HL-60 (cell line): ENCODE data around the gene CPO.

Experiments
- DNase-seq, 2 experiments: peaks; one replicate each; pipeline ENCODE4 v3.0.0-alpha.2; 2010 to 2020; ENCODE audit warnings: low read depth in 1 of 2, low spot score in 1 of 2
- H3K27ac ChIP-seq: fragments of 250-450 bp; sonication (Bioruptor Pico); replicated peaks from 2 replicates; pipeline ENCODE4 v1.5.1; 2020; ENCODE audit warnings: mild to moderate bottlenecking, moderate library complexity
- H3K27me3 ChIP-seq: fragments of 250-450 bp; sonication (Bioruptor Pico); 2 replicates; pipeline ENCODE4 v1.5.1; 2021; ENCODE audit warnings: mild to moderate bottlenecking, moderate library complexity; ENCODE audit not compliant: insufficient read depth, poor library complexity, severe bottlenecking
- H3K4me3 ChIP-seq: replicated peaks from 2 replicates; pipeline ENCODE4 v1.5.1; 2011; ENCODE audit warnings: mild to moderate bottlenecking, control low read depth, low read length; ENCODE audit not compliant: insufficient read depth
- CTCF ChIP-seq: IDR thresholded peaks from one replicate; pipeline ENCODE4 v1.5.1; 2011; ENCODE audit warnings: low read length, control low read depth, inconsistent platforms; ENCODE audit not compliant: insufficient read depth
- GABPA ChIP-seq: IDR thresholded peaks from 2 replicates; pipeline ENCODE4 v1.6.1; 2012; ENCODE audit warnings: low read depth
- POLR2AphosphoS5 ChIP-seq: IDR thresholded peaks from 2 replicates; pipeline ENCODE4 v1.6.1; 2012; ENCODE audit warnings: low read depth
- SPI1 ChIP-seq: IDR thresholded peaks from 2 replicates; pipeline ENCODE4 v1.6.1; 2012; ENCODE audit warnings: low read depth, mild to moderate bottlenecking, borderline replicate concordance
- TF ChIP-seq, protein P1 (sequence below): IDR thresholded peaks from 2 replicates; pipeline ENCODE4 v1.6.1; 2012; ENCODE audit warnings: low read depth; ENCODE audit not compliant: insufficient replicate concordance

The CPO gene

DNA sequence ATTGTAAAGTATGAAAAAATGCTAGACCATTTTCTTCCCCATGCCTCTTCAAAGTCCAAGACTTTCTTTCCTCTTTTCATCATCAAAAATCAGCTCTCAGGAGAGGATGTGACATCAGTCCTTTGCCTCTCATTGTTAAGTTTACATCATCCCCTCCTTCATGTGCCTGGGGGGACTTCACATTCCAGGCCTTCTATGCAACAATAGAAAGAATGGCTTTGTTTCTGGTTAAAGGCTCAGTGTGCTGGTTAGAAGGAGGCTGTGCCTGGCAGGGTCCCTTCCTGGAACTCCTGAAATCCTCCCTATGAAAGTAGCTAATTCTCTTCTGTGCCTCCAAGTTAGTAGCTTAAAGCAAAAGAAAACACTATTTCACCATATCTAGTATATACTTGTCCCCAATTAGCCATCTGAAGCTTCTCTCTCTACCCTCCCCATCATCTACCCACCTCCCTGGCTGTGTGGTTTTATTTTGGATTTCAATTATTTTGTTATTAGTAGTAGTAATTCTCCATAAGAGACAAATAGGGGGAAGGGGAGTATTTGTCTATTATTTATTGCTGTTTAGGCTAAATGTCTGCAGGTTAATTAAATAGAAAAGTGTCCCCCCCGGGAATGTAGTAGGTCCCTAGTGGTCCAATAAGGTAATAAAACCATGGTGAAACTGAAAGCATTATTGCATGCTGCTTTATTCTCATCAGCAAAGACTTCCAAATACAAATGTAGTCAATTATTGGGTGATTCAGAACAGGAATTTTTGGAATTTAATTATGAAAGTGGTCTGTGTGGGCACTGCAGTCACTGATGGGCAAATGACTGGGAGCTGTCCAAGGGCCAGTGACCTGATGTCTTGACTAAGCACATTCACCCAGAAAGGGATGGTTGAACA is 69.0 kb downstream of the CPO start:
- DNase-seq: no peak
- H3K27ac ChIP-seq: no peak overlapping the region
- no peak overlapping the region for H3K4me3 ChIP-seq
- no peaks in the 10 kb centered on the region for H3K27me3 ChIP-seq
- TF ChIP-seq GABPA: no peak

- no peak for TF ChIP-seq CTCF
- no peak for TF ChIP-seq GABPA
- TF ChIP-seq SPI1: no peak
- no peak for TF ChIP-seq POLR2AphosphoS5
- Histone ChIP-seq H3K27me3 (no peaks in the 10 kb centered on the region), H3K4me3 (no peak overlapping the region), H3K27ac (no peak overlapping the region)
- DNase-seq: no peak
Observed at GRCh38 chr2:207012461-207012860, 73.1 kb downstream of the CPO start.

DNA sequence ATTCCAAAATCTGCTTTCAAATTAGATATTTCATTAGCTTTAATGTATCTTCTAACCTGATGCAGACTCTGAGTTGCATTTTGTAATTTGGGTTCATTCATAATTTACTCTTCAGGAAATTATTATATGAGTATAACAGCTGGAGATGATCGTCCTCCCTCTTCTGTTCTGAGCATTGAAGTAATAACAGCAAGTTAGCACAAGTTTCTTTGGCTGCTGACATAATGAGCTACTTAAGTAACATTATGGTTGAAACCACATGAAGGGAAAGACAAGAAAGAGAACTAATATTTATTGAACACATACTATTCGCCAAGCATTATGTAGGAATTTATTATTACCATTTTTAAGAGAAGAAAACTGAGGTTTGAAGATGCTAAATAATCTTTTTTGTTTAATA is 75.1 kb downstream of the CPO start:
- no peaks in the 10 kb centered on the region for H3K27me3 ChIP-seq
- DNase-seq: no peak
- no peak overlapping the region for H3K27ac ChIP-seq
- no peak for TF ChIP-seq GABPA
- TF ChIP-seq CTCF: no peak
- no peak for TF ChIP-seq POLR2AphosphoS5
- no peak for TF ChIP-seq SPI1
- TF ChIP-seq, protein P1, sequence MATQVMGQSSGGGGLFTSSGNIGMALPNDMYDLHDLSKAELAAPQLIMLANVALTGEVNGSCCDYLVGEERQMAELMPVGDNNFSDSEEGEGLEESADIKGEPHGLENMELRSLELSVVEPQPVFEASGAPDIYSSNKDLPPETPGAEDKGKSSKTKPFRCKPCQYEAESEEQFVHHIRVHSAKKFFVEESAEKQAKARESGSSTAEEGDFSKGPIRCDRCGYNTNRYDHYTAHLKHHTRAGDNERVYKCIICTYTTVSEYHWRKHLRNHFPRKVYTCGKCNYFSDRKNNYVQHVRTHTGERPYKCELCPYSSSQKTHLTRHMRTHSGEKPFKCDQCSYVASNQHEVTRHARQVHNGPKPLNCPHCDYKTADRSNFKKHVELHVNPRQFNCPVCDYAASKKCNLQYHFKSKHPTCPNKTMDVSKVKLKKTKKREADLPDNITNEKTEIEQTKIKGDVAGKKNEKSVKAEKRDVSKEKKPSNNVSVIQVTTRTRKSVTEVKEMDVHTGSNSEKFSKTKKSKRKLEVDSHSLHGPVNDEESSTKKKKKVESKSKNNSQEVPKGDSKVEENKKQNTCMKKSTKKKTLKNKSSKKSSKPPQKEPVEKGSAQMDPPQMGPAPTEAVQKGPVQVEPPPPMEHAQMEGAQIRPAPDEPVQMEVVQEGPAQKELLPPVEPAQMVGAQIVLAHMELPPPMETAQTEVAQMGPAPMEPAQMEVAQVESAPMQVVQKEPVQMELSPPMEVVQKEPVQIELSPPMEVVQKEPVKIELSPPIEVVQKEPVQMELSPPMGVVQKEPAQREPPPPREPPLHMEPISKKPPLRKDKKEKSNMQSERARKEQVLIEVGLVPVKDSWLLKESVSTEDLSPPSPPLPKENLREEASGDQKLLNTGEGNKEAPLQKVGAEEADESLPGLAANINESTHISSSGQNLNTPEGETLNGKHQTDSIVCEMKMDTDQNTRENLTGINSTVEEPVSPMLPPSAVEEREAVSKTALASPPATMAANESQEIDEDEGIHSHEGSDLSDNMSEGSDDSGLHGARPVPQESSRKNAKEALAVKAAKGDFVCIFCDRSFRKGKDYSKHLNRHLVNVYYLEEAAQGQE: no peak
- H3K4me3 ChIP-seq: no peak overlapping the region

DNA sequence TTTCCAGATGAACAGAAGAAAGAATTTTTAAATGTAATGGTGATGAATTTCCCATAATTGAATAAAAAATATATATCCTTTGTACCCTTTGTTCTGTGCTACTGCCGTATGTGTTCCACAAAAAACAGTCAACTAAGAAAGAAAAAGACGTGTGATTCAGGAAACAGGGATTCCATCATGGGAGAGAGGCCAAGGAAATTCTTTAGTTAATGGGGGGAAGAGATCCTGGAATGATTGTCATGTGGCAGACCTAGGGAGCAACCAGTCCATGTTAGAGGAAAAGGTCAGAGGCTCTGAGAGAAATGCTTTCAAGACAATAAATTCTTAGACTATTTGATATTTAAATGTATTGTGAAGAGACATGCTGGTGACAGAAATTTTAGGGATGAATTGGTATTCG is 76.6 kb downstream of the CPO start:
- DNase-seq: no peak
- TF ChIP-seq GABPA: no peak
- no peak overlapping the region for H3K27ac ChIP-seq
- H3K4me3 ChIP-seq: no peak overlapping the region
- H3K27me3 ChIP-seq: no peaks in the 10 kb centered on the region
